Stimulated activated CD4-positive, alpha-beta T cell treated with anti-CD3 and anti-CD28 coated beads, Interleukin-1b, Interleukin-23, amount 100 ng/mL, for 48 hours (primary cell): ENCODE data around the gene NUDT7.

ENCODE experiments used
- DNase-seq: peaks from one replicate; pipeline ENCODE4 v3.0.0-alpha.2; 2020

NUDT7 gene

GRCh38 chr16:77729951-77730350, 7.6 kb downstream of the NUDT7 start:
- no peak for DNase-seq

GRCh38 chr16:77732241-77732946, 10.1 kb downstream of the NUDT7 start:
- no peak for DNase-seq

- DNase-seq, result no peak
Observed at GRCh38 chr16:77736879-77737278, 14.6 kb downstream of the NUDT7 start.

DNA sequence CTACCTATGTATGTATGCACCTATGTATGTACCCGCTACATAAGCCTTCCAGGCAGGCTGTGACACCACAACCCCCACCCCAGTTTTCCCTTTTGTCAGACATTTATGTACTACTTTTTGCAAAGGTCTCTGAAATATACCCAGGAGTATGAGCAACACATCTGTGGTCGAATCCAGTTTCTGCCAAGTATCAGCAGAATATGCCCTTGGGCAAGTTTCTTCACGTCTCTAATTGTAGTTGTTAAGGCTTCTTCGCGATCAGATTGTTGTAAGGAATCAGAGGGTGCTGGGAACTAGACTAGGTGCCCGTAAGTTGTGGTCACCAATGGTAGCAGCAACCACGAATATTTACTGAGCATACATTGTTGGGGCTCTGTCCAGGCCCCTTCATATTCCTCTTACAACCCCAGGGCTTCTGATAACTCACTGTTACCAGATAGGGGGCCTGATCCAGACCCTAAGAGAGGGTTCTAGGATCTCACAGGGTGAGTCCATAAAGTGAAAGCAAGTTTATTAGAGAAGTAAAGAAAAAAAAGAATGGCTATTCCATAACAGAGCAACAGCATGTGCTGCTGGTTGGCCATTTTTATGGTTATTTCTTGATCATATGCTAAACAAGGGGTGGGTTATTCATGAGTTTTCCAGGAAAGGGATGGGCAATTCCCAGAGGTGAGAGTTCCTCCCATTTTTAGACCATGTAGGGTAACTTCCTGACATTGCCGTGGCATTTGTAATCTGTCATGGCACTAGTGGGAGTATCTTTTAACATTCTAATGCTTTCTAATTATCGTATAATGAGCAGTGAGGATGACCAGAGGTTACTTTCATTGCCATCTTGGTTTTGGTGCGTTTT, 16.6 kb downstream of the NUDT7 start:
- no peak for DNase-seq

DNA sequence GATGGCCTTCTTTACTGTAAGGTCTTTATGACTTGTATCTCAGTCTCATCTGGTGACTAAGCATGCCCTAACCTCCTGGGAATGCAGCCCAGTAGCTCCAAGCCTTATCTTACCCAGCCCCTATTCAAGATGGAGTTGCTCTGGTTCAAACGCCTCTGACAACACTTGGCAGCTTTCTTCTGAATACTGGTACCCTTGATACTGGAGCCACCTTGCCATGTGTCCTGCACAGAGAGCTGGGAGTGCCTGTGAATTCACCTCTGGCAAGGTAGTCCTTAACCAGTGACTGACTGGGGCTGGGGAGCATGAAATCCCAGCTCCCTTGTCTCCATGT, 17.2 kb downstream of the NUDT7 start:
- DNase-seq, result no peak

- no peak for DNase-seq
Observed at GRCh38 chr16:77744141-77744540, 21.8 kb downstream of the NUDT7 start.

DNA sequence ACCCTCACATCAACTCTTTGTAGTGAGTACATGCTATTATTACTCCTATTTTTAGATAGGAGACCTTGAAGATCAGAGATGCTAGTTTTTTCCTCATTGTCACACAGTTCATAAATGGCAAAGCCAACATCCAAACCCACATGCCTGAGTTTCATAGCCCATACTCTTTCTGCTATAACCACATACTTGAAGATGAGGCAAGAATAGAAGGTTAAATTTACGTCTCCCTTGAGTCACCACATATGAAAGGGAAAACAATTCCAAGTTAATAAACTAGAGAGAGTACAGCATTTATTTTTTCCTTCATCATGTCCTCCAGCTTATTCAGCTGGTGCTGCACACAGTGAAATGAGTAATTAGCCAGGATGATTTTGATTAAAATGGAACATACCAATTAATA, 23.7 kb downstream of the NUDT7 start:
- no peak for DNase-seq

GRCh38 chr16:77748421-77749005, 26.2 kb downstream of the NUDT7 start:
- no peak for DNase-seq

GRCh38 chr16:77749415-77749814, 27.1 kb downstream of the NUDT7 start:
- no peak for DNase-seq

DNA sequence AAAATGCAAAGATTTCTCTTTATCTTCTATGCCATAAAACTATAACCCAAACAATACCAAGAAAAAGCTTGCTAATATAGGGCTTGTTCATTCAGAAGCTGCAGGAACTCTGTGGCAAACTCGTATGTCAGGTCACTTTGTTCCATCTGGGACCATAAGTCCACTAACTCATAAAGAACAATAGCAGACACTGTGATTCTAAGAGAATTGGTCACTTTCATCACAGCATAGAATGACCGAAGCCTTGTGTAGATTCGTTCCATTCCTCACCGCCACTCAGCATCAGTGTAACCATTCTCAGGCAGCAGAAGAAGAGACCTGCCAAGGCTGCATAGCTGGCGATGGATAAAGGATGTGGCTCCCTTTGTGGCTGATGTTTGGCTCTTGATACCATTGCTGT, 35.7 kb downstream of the NUDT7 start:
- DNase-seq, result no peak

DNA sequence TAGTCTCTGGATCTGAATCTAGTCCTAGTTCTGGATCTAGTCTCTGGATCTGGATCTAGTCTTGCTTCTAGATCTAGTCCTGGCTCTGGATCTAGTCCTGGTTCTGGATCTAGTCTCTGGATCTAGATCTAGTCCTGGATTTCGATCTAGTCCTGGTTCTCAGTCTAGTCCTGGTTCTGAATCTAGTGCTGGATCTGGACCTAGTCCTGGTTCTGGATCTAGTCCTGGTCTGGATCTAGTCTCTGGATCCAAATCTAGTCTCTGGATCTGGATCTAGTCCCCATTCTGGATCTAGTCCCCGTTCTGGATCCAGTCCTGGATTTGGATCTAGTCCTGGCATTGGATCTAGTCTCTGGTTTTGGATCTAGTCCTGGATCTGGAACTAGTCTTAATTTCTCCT, 36.2 kb downstream of the NUDT7 start:
- no peak for DNase-seq

- no peak for DNase-seq
Observed at GRCh38 chr16:77759201-77759600, 36.9 kb downstream of the NUDT7 start.

GRCh38 chr16:77759821-77760220, 37.5 kb downstream of the NUDT7 start:
- no peak for DNase-seq

DNA sequence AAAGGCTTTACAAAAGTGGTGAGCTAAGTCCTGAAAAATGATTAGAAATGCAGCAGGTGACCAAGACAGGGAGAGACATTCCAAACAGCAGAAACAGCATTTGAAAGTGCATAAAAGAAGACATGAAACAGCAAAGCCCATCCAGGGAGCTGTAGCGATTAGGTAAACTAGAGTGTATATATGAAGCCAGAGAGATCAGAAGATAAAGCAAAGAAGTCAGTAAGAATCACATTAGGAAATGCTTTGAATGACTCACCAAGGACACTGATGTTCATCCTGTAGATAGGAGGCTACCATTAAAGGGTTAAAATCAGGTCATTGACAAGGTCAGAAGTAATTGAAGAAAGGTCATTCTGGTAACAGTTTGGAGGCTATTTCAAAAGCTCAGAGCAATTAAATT, 38.5 kb downstream of the NUDT7 start:
- no peak for DNase-seq

- no peak for DNase-seq
Observed at GRCh38 chr16:77761204-77761603, 38.9 kb downstream of the NUDT7 start.

GRCh38 chr16:77762262-77762661, 39.9 kb downstream of the NUDT7 start:
- no peak for DNase-seq

DNA sequence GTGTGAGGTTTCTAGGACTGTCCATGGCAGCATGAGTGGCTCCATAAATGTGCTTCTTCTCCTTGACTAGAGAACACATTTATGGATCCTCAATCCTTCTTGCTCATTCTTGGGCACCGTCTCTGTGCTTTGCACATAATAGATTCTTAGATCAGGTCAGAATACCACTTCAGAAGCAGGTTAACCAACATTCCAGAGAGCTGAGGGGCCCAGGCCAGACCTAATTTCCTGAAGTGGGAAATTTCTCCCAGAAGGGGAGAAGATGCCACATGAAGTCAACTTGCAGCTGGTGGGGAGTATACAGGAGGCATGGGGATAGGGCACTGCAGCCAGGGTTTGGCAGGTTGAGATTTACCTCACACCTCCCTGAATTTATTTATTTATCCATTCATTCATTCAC, 41.7 kb downstream of the NUDT7 start:
- no peak for DNase-seq

GRCh38 chr16:77767211-77767610, 44.9 kb downstream of the NUDT7 start:
- DNase-seq, result no peak

DNA sequence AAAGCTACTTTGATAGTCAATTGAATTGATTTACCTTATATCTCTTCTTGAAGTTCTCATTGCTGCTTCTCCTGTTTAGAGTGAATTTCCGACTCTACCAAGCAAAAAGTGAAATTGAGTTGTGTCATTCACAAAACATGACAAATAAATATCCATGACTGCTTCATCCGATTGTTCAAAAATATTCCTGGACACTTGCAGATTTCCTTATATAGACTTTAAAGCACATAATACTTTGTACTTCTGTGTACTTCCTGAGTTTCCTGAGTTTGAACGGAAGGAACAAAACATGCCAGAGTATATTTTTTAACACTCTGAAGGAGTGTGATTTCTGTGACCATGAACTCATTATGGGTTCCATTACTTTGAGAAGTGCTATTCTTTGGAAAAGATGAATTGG, 45.5 kb downstream of the NUDT7 start:
- DNase-seq, result no peak

DNA sequence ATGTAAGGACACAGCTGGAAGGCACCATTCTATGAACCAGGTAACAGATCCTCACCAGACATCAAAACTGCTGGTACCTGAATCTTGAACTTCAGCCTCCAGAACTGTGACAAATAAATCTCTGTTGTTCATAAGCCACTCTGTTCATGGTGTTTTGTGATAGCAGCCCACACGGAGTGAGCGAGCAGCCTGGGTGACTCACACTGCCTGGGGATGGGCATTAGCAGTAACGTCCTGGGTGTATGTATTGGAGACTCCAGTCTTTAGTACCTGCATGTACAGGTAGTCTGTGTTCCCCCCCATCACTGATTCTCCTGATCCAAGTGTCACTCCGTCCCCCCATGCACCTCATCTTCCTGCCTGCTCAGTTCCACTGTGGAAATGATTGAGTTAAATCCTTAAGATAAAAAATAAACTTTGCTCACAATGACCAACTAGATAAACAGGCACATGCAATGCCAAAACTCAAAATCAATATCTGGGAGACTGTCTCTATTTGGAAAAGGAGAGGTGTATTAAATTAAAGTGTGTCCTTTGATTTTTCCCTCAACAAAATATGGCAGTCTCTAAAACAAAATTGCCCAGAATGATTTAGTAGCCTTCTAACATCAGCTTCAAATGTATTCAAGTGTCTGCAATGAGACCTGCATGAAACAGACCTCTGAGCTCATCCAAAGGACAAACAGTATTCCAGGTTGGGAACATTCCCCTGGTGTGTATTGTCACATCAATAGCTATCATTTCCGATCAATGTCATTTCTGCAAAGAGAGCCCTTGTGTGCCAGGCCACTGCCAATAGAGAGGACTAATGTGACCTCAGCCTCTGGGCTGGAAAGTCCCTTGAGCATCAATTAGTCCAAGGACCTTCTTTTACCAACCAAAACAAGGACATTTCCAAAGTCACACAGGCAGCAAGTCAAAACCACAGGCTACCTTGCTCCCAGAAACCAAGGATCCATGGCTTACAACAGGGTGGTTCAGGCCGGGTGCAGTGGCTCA, 53.9 kb downstream of the NUDT7 start:
- no peak for DNase-seq

DNA sequence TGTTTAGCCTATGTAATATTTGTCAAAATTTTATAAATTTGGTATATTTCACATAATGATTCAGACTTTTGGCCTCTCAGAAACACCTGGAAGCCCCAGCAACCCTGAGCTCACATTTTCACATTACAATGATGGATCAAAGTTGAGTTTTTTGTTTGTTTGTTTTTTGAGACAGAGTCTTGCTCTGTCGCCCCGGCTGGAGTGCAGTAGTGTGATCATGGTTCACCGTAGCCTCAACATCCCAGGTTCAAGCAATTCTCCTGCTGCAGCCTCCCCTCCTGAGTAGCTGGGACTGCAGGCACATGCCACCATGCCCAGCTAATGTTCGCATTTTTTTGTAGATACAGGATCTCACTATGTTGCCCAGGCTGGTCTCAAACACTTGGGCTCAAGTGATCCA, 55.4 kb downstream of the NUDT7 start:
- DNase-seq, result no peak

DNA sequence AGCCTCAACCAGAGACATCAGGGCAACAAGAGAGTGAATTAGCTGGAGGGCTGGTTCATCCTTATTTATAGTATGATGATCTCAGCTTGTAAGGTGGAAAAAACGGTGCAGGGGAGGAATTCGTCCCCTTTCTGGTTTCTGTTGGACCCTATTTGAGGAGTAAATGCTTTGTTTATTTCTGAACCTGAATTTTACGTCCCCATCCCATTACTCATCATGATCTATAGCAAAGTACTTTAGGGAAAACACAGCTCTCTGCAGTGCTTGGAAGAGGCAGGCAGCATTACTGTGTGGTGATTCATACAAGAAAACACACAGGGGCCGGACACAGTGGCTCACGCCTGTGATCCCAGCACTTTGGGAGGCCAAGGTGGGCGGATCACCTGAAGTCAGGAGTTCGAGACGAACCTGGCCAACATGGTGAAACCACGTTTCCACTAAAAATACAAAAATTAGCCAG, 58.1 kb downstream of the NUDT7 start:
- no peak for DNase-seq

- no peak for DNase-seq
Observed at GRCh38 chr16:77781091-77781490, 58.8 kb downstream of the NUDT7 start.
